K562 (cell line): ENCODE data around the gene CNPY2. TPM values are rescaled to one million over a fixed set of nuclear protein-coding genes. Genes with fewer than 3 reads are reported as not detected.

Source experiments
- ATF7 ChIP-seq: fragments of 450-650 bp; IDR thresholded peaks from 2 replicates; pipeline ENCODE4 v1.7.1; 2014; ENCODE audit warnings: mild to moderate bottlenecking, moderate library complexity
- FOXJ2 ChIP-seq: fragments of 200-800 bp; sonication (Bioruptor generic); IDR thresholded peaks from 2 replicates; pipeline ENCODE4 v1.6.1; 2016; ENCODE audit warnings: missing genetic modification characterization, missing compliant biosample characterization
- KLF10 ChIP-seq: fragments of 250-450 bp; sonication (Bioruptor Pico); IDR thresholded peaks from 2 replicates; pipeline ENCODE4 v1.6.1; 2021; ENCODE audit warnings: matching md5 sums
- KLF13 ChIP-seq: fragments of 450-650 bp; IDR thresholded peaks from 2 replicates; pipeline ENCODE4 v1.6.1; 2016; ENCODE audit warnings: missing genetic modification characterization, low read depth, mild to moderate bottlenecking, missing compliant biosample characterization, moderate library complexity, borderline replicate concordance
- MAFK ChIP-seq: IDR thresholded peaks from 2 replicates; pipeline ENCODE4 v1.6.1; 2011; ENCODE audit warnings: low read length, improper control_type of control experiment
- MTF1 ChIP-seq: fragments of 250-450 bp; sonication (Bioruptor Pico); IDR thresholded peaks from 2 replicates; pipeline ENCODE4 v1.9.0; 2021; ENCODE audit warnings: moderate library complexity, mild to moderate bottlenecking, inconsistent platforms, borderline replicate concordance
- PML ChIP-seq: IDR thresholded peaks from 2 replicates; pipeline ENCODE4 v1.6.1; 2012; ENCODE audit warnings: low read length, inconsistent platforms
- SAFB2 ChIP-seq: fragments of 200-400 bp; formaldehyde crosslinking; IDR thresholded peaks from 2 replicates; pipeline ENCODE4 v1.6.1; 2018; ENCODE audit warnings: borderline replicate concordance, low read length, low read depth, moderate library complexity; ENCODE audit not compliant: severe bottlenecking
- ZZZ3 ChIP-seq: fragments of 450-650 bp; IDR thresholded peaks from 2 replicates; pipeline ENCODE4 v1.6.1; 2016; ENCODE audit warnings: antibody characterized with exemption, mild to moderate bottlenecking, moderate library complexity
- polyA plus RNA-seq, 8 experiments: library from polyadenylated mRNA; depleted of rRNA in 4 of 8; stranded (reverse) in 5 of 8; unstranded in 3 of 8; fragments of >200 nt; fragmentation: Nextera tagmentation in 2 of 8; fragmentation: Illumina TruSeq in 1 of 8; extraction: Ambion mirVana in 2 of 8; extraction: Trizol in 1 of 8; gene quantifications; 2 replicates each; pipeline versions ENCODE4 v1.2.1 to v1.2.3, GENCODE V29; 2011 to 2014; ENCODE audit warnings: inconsistent platforms in 1 of 8, missing spikeins in 1 of 8
- total RNA-seq, 7 experiments: library from RNA; depleted of rRNA in 6 of 7; stranded (reverse); fragments of >200 nt in 6 of 7; fragmentation: Illumina TruSeq in 2 of 7; extraction: Trizol in 2 of 7; gene quantifications; 2 replicates each; pipeline versions ENCODE4 v1.2.1 to v1.2.3, GENCODE V29; 2011 to 2021; ENCODE audit warnings: low replicate concordance in 1 of 7
- TF ChIP-seq, protein P1 (sequence below): fragments of 150-350 bp; IDR thresholded peaks from 2 replicates; pipeline ENCODE4 v1.6.1; 2014; ENCODE audit warnings: low read depth, mild to moderate bottlenecking, low read length, borderline replicate concordance
- TF ChIP-seq, protein P2 (sequence below): fragments of 450-650 bp; IDR thresholded peaks from 2 replicates; pipeline ENCODE4 v1.6.1; 2016; ENCODE audit warnings: mild to moderate bottlenecking

CNPY2 gene
- total and polyA plus RNA-seq, 9 of the 15 experiments (the other 6 are each of a cell fraction or from before 2014, with no cell fraction given), result 33.8 to 190 (median 138) TPM

DNA sequence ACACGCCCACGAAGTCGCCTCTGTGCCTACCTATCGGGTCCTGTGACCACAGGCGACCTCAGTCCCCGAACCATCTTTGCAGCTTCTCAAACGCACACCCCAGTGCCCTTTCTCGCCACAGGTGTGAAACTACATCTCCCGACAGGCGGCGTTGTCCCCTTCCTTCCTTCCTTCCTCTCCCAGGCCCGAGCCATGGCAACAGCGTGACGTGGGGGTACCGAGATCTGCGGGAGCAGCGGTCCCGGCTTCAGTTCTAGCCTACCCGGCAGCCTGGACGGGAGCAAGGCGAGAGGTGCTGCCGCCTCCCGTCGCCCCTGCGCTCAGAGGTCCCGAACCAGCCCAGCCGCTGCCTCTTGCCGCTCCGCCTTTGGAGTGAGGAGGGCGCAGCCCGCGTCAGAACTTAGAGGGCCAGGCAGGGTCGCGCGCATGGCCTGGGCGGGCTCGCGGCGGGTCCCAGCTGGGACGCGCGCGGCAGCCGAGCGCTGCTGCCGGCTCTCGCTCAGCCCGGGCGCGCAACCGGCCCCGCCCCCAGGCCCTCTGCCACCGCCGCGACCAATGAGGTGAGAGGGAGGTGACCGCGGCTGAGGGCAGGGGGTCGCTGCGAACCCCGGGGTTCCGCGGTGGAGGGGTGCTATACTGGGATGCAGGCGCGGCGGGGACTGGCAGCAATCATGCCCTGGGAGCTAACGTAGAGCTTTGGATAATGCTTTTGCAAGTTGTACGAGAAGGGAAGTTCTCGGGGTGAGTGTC lies 48.9 kb downstream of the CNPY2 start, which contains the start of gene COQ10A (continued):
- TF ChIP-seq KLF13, result no peak
- TF ChIP-seq KLF10 (CRISPR knock-in tag), result no peak
- TF ChIP-seq, protein P1, sequence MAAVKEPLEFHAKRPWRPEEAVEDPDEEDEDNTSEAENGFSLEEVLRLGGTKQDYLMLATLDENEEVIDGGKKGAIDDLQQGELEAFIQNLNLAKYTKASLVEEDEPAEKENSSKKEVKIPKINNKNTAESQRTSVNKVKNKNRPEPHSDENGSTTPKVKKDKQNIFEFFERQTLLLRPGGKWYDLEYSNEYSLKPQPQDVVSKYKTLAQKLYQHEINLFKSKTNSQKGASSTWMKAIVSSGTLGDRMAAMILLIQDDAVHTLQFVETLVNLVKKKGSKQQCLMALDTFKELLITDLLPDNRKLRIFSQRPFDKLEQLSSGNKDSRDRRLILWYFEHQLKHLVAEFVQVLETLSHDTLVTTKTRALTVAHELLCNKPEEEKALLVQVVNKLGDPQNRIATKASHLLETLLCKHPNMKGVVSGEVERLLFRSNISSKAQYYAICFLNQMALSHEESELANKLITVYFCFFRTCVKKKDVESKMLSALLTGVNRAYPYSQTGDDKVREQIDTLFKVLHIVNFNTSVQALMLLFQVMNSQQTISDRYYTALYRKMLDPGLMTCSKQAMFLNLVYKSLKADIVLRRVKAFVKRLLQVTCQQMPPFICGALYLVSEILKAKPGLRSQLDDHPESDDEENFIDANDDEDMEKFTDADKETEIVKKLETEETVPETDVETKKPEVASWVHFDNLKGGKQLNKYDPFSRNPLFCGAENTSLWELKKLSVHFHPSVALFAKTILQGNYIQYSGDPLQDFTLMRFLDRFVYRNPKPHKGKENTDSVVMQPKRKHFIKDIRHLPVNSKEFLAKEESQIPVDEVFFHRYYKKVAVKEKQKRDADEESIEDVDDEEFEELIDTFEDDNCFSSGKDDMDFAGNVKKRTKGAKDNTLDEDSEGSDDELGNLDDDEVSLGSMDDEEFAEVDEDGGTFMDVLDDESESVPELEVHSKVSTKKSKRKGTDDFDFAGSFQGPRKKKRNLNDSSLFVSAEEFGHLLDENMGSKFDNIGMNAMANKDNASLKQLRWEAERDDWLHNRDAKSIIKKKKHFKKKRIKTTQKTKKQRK, result no peak
- TF ChIP-seq MTF1 (CRISPR knock-in tag), result no peak
- TF ChIP-seq ATF7, result peak; percentile 88
- no peak for TF ChIP-seq FOXJ2 (tag)
- peak; percentile 14; the same call in 1 of the 2 replicates for TF ChIP-seq MAFK
- no peak for TF ChIP-seq ZZZ3
- TF ChIP-seq, protein P2, sequence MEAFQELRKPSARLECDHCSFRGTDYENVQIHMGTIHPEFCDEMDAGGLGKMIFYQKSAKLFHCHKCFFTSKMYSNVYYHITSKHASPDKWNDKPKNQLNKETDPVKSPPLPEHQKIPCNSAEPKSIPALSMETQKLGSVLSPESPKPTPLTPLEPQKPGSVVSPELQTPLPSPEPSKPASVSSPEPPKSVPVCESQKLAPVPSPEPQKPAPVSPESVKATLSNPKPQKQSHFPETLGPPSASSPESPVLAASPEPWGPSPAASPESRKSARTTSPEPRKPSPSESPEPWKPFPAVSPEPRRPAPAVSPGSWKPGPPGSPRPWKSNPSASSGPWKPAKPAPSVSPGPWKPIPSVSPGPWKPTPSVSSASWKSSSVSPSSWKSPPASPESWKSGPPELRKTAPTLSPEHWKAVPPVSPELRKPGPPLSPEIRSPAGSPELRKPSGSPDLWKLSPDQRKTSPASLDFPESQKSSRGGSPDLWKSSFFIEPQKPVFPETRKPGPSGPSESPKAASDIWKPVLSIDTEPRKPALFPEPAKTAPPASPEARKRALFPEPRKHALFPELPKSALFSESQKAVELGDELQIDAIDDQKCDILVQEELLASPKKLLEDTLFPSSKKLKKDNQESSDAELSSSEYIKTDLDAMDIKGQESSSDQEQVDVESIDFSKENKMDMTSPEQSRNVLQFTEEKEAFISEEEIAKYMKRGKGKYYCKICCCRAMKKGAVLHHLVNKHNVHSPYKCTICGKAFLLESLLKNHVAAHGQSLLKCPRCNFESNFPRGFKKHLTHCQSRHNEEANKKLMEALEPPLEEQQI, result no peak
- no peak for TF ChIP-seq SAFB2
- TF ChIP-seq PML, result no peak
